Measurements from ENCODE around the gene DAGLB. TPM values are rescaled to one million over a fixed set of nuclear protein-coding genes. Genes with fewer than 3 reads are reported as not detected.
A peak's percentile ranks its signal among the peaks of the same experiment; 100 is the strongest.

Gene DAGLB
- total RNA-seq, 2 experiments from 2014 or later, result 12.4 to 19.5 TPM

GRCh38 chr7:6387734-6388294 is 59.9 kb downstream of the DAGLB start:
- BruUV-seq (replicated peaks), result TSS peak; percentile 9
- Histone ChIP-seq H3K36me3 (ENCODE audit: insufficient read depth, low read length) (peaks cover 70% of the 10 kb centered on the region), H3K79me2 (ENCODE audit: insufficient read depth, low read depth, low read length) (peaks cover 69% of the 10 kb centered on the region), H2AFZ (ENCODE audit: low read length) (no peak overlapping the region), H3K27ac (ENCODE audit: low read depth, low read length, poor library complexity, severe bottlenecking) (no peak overlapping the region), H3K4me3 (ENCODE audit: low read depth, low read length, poor library complexity, severe bottlenecking) (no peak overlapping the region), H3K4me2 (ENCODE audit: low read length) (no peak overlapping the region), H4K20me1 (ENCODE audit: insufficient read depth, low read length) (peaks cover 20% of the 10 kb centered on the region), H3K9me3 (ENCODE audit: low read length) (no peaks in the 10 kb centered on the region; the same call in 1 of the 2 replicates), H3K9me2 (ENCODE audit: insufficient read depth, low read length) (no peaks in the 10 kb centered on the region), H3K4me1 (ENCODE audit: insufficient read depth, low read length, poor library complexity, severe bottlenecking) (peaks cover 17% of the 10 kb centered on the region)
- DNase-seq (ENCODE audit: low spot score), result no peak
- CTCF ChIA-PET (ENCODE audit: unreplicated experiment), result no interaction called here
- TF ChIP-seq EZH2phosphoT487 (IDR thresholded peaks at IDR 0.05; ENCODE audit: borderline replicate concordance, low read depth, low read length), result no peak
- no peak for TF ChIP-seq CTCF (conservative IDR thresholded peaks at IDR 0.05; ENCODE audit: low read length)
- intact Hi-C loops (cut with micrococcal nuclease; ENCODE audit: unreplicated experiment), result no loop called here
- POLR2A ChIA-PET, result no interaction called here

- Histone ChIP-seq H2AFZ (ENCODE audit: low read length) (no peak overlapping the region), H3K9me2 (ENCODE audit: insufficient read depth, low read length) (no peaks in the 10 kb centered on the region), H3K79me2 (ENCODE audit: insufficient read depth, low read depth, low read length) (peaks cover 71% of the 10 kb centered on the region), H3K4me1 (ENCODE audit: insufficient read depth, low read length, poor library complexity, severe bottlenecking) (peaks cover 17% of the 10 kb centered on the region), H3K4me2 (ENCODE audit: low read length) (no peak overlapping the region), H3K9me3 (ENCODE audit: low read length) (no peaks in the 10 kb centered on the region; the same call in 1 of the 2 replicates), H3K36me3 (ENCODE audit: insufficient read depth, low read length) (peaks cover 67% of the 10 kb centered on the region), H3K4me3 (ENCODE audit: low read depth, low read length, poor library complexity, severe bottlenecking) (no peak overlapping the region), H3K27ac (ENCODE audit: low read depth, low read length, poor library complexity, severe bottlenecking) (no peak overlapping the region), H4K20me1 (ENCODE audit: insufficient read depth, low read length) (peaks cover 23% of the 10 kb centered on the region)
- CTCF ChIA-PET (ENCODE audit: unreplicated experiment), result no interaction called here
- POLR2A ChIA-PET, result interaction anchor here (0.6 kb wide), 1 partner anchor 9 kb away, joined by 3 read pairs; no protein-coding TSS in a partner anchor
- BruUV-seq (replicated peaks), result no TSS peak
- no peak for TF ChIP-seq EZH2phosphoT487 (IDR thresholded peaks at IDR 0.05; ENCODE audit: borderline replicate concordance, low read depth, low read length)
- no peak for TF ChIP-seq CTCF (conservative IDR thresholded peaks at IDR 0.05; ENCODE audit: low read length)
- DNase-seq (ENCODE audit: low spot score), result no peak
- intact Hi-C loops (cut with micrococcal nuclease; ENCODE audit: unreplicated experiment), result no loop called here
These were observed 61.0 kb downstream of the DAGLB start for GRCh38 chr7:6386779-6387178.

GRCh38 chr7:6385909-6386560 is 61.7 kb downstream of the DAGLB start:
- CTCF ChIA-PET (ENCODE audit: unreplicated experiment), result no interaction called here
- Histone ChIP-seq H4K20me1 (ENCODE audit: insufficient read depth, low read length) (peaks cover 26% of the 10 kb centered on the region), H3K4me2 (ENCODE audit: low read length) (no peak overlapping the region), H3K9me2 (ENCODE audit: insufficient read depth, low read length) (no peaks in the 10 kb centered on the region), H3K9me3 (ENCODE audit: low read length) (no peaks in the 10 kb centered on the region; the same call in 1 of the 2 replicates), H2AFZ (ENCODE audit: low read length) (no peak overlapping the region), H3K27ac (ENCODE audit: low read depth, low read length, poor library complexity, severe bottlenecking) (no peak overlapping the region), H3K4me1 (ENCODE audit: insufficient read depth, low read length, poor library complexity, severe bottlenecking) (peaks cover 17% of the 10 kb centered on the region), H3K4me3 (ENCODE audit: low read depth, low read length, poor library complexity, severe bottlenecking) (no peak overlapping the region), H3K36me3 (ENCODE audit: insufficient read depth, low read length) (peaks cover 67% of the 10 kb centered on the region), H3K79me2 (ENCODE audit: insufficient read depth, low read depth, low read length) (peaks cover 74% of the 10 kb centered on the region)
- POLR2A ChIA-PET, result interaction anchor here (0.6 kb wide), 3 partner anchors 8 to 191 kb away, joined by 3 to 4 read pairs (median 3); no protein-coding TSS in a partner anchor
- intact Hi-C loops (cut with micrococcal nuclease; ENCODE audit: unreplicated experiment), result no loop called here
- TF ChIP-seq CTCF (conservative IDR thresholded peaks at IDR 0.05; ENCODE audit: low read length) (no peak), EZH2phosphoT487 (IDR thresholded peaks at IDR 0.05; ENCODE audit: borderline replicate concordance, low read depth, low read length) (no peak)
- no peak for DNase-seq (ENCODE audit: low spot score)
- no TSS peak for BruUV-seq (replicated peaks)

Data from OCI-LY7 (cell line).